ENCODE results near the gene DIS3L2. TPM values are rescaled to one million over a fixed set of nuclear protein-coding genes. Genes with fewer than 3 reads are reported as not detected.

DIS3L2 gene
- total and polyA plus RNA-seq, 2 of the 8 experiments (the other 6 are each of a cell fraction or from before 2014, with no cell fraction given) = 11.5 to 21.6 TPM

GRCh38 chr2:231942180-231942579, 19.3 kb upstream of the DIS3L2 start:
- CTCF ChIA-PET (ENCODE audit: partially characterized antibody) = interaction anchor here (1.9 kb wide), 1 partner anchor 12 kb away, joined by 24 read pairs; no protein-coding TSS in a partner anchor
- no peak overlapping the region for H2AK5ac ChIP-seq (ENCODE audit: low read depth, low read length)
- no peak overlapping the region for H4K5ac ChIP-seq (ENCODE audit: insufficient read length, low read depth, low read length)
- H3K56ac ChIP-seq (replicated peaks; ENCODE audit: insufficient read length, low read depth, low read length) = no peak overlapping the region
- H2AFZ ChIP-seq (ENCODE audit: low read length) = no peak overlapping the region
- H3K4me2 ChIP-seq (ENCODE audit: insufficient read depth in 1 of 2, low read depth in 2 of 2, low read length in 2 of 2) = no peak overlapping the region
- no peak overlapping the region for H3K18ac ChIP-seq (ENCODE audit: extremely low read depth, low read length)
- FAIRE-seq = no peak
- no peak overlapping the region for H2BK5ac ChIP-seq (ENCODE audit: low read depth, low read length)
- H3K14ac ChIP-seq (ENCODE audit: insufficient read length) = no peak overlapping the region
- POLR2A ChIA-PET (ENCODE audit: partially characterized antibody) = no interaction called here
- no peak overlapping the region for H3K23ac ChIP-seq (ENCODE audit: insufficient read length)
- no peaks in the 10 kb centered on the region for H3K79me2 ChIP-seq (ENCODE audit: control insufficient read depth in 1 of 2, insufficient read depth in 2 of 2, low read length in 2 of 2)
- H3K9ac ChIP-seq (replicated peaks in 1 of 4; ENCODE audit: extremely low read depth in 1 of 4, low read depth in 3 of 4, low read length in 3 of 4) = no peak overlapping the region
- H4K8ac ChIP-seq (ENCODE audit: extremely low read depth, insufficient read depth, low read length) = no peak overlapping the region
- no peak overlapping the region for H2BK12ac ChIP-seq (ENCODE audit: low read depth, low read length)
- H3K4me1 ChIP-seq (replicated peaks in 1 of 4; ENCODE audit: control insufficient read depth in 3 of 4, insufficient read depth in 4 of 4, low read length in 3 of 4) = no peaks in the 10 kb centered on the region
- no peaks in the 10 kb centered on the region for H3K36me3 ChIP-seq (ENCODE audit: control insufficient read depth in 2 of 4, insufficient read depth in 4 of 4, low read length in 3 of 4)
- H3K27me3 ChIP-seq (replicated peaks in 1 of 4; ENCODE audit: control insufficient read depth in 3 of 4, extremely low read depth in 1 of 4, insufficient read depth in 3 of 4, low read length in 3 of 4) = no peaks in the 10 kb centered on the region
- 89% methylated on average over 6 of the region's 6 CpGs; no CpG with 5 or more reads in 1 of the 2 experiments for WGBS, 2 experiments (ENCODE audit: extremely low coverage in 1 of 2, insufficient coverage in 1 of 2, insufficient read length in 1 of 2, insufficient replicate concordance in 2 of 2, low coverage in 1 of 2, low lambda C conversion rate in 2 of 2, missing lambda C conversion rate in 1 of 2)
- no peak overlapping the region for H2BK20ac ChIP-seq (ENCODE audit: low read length)
- H3K4me3 ChIP-seq (ENCODE audit: extremely low read depth in 1 of 4, insufficient read depth in 2 of 4, low read depth in 3 of 4, low read length in 4 of 4) = no peak overlapping the region
- H4K20me1 ChIP-seq (replicated peaks in 1 of 2; ENCODE audit: control insufficient read depth in 1 of 2, insufficient read depth in 2 of 2, low read length in 2 of 2) = no peaks in the 10 kb centered on the region
- H3K27ac ChIP-seq (ENCODE audit: low read depth, low read length) = no peak overlapping the region
- no peak overlapping the region for H2BK120ac ChIP-seq (replicated peaks; ENCODE audit: low read depth, low read length)
- H3K9me3 ChIP-seq (ENCODE audit: insufficient read depth in 2 of 2, low read depth in 1 of 2, low read length in 1 of 2) = no peaks in the 10 kb centered on the region
- H3K4ac ChIP-seq (replicated peaks; ENCODE audit: insufficient read length, low read depth, low read length) = no peak overlapping the region
- no peaks in the 10 kb centered on the region for H3K23me2 ChIP-seq (ENCODE audit: low read depth, low read length)
- H4K91ac ChIP-seq (replicated peaks; ENCODE audit: insufficient read length, low read length) = no peak overlapping the region
- H3K79me1 ChIP-seq (ENCODE audit: low read depth, low read length) = no peaks in the 10 kb centered on the region
- H2BK15ac ChIP-seq (ENCODE audit: low read length) = no peak overlapping the region
- DNase-seq (ENCODE audit: low read depth in 1 of 2, low spot score in 2 of 2) = no peak
- TF ChIP-seq POLR2AphosphoS5 (IDR thresholded peaks at IDR 0.05; ENCODE audit: low read depth, low read length) (no peak), HDAC2 (IDR thresholded peaks at IDR 0.05; ENCODE audit: borderline replicate concordance in 1 of 2, low read depth in 2 of 2, low read length in 2 of 2) (no peak), SRF (IDR thresholded peaks at IDR 0.05; ENCODE audit: low read depth, low read length) (no peak), NANOG (IDR thresholded peaks at IDR 0.05; ENCODE audit: insufficient read depth, low read depth, low read length, poor library complexity, severe bottlenecking) (no peak), SIN3A (conservative IDR thresholded peaks at IDR 0.05 in 1 of 2, IDR thresholded peaks at IDR 0.05 in 1 of 2; ENCODE audit: low read depth in 1 of 2, low read length in 2 of 2) (no peak), TCF12 (IDR thresholded peaks at IDR 0.05; ENCODE audit: low read depth, low read length) (no peak), RFX5 (IDR thresholded peaks at IDR 0.05; ENCODE audit: borderline replicate concordance, low read depth, low read length) (no peak), CTBP2 (IDR thresholded peaks at IDR 0.05; ENCODE audit: borderline replicate concordance, insufficient read depth, insufficient read length, low read length) (no peak), POU5F1 (IDR thresholded peaks at IDR 0.05; ENCODE audit: low read depth, low read length) (no peak), BACH1 (IDR thresholded peaks at IDR 0.05; ENCODE audit: low read length) (no peak)
- TF ChIP-seq, protein P1, sequence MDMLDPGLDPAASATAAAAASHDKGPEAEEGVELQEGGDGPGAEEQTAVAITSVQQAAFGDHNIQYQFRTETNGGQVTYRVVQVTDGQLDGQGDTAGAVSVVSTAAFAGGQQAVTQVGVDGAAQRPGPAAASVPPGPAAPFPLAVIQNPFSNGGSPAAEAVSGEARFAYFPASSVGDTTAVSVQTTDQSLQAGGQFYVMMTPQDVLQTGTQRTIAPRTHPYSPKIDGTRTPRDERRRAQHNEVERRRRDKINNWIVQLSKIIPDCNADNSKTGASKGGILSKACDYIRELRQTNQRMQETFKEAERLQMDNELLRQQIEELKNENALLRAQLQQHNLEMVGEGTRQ (IDR thresholded peaks at IDR 0.05; ENCODE audit: low read length) = no peak

Measured in H1 (cell line).